Activated CD8-positive, alpha-beta memory T cell treated with anti-CD3 and anti-CD28 coated beads for 36 hours (primary cell): ENCODE results near the gene CAPN9. TPM values are rescaled to one million over a fixed set of nuclear protein-coding genes. Genes with fewer than 3 reads are reported as not detected.
"Not testable (repeated sequence)": the region's sequence is repeated elsewhere in the genome, so short reads cannot be mapped to it uniquely, and the experiment has no call there.

Experiments used
- CTCF ChIA-PET: fragments of 350-600 bp; sonication (Branson Sonifier 250); formaldehyde crosslinking; loops from one replicate; lab custom pipeline; 2021; ENCODE audit warnings: antibody characterized with exemption; lab: Charles Lee
- POLR2A ChIA-PET: fragments of 350-600 bp; sonication (Branson Sonifier 250); formaldehyde crosslinking; loops from one replicate; lab custom pipeline; 2021; ENCODE audit warnings: antibody characterized with exemption; lab: Charles Lee
- total RNA-seq, 2 experiments: library from RNA; stranded (reverse); gene quantifications; one replicate each; pipeline ENCODE4 v1.2.3, GENCODE V29; 2021

Gene CAPN9
- total RNA-seq, 2 experiments from 2014 or later, result not detected

DNA sequence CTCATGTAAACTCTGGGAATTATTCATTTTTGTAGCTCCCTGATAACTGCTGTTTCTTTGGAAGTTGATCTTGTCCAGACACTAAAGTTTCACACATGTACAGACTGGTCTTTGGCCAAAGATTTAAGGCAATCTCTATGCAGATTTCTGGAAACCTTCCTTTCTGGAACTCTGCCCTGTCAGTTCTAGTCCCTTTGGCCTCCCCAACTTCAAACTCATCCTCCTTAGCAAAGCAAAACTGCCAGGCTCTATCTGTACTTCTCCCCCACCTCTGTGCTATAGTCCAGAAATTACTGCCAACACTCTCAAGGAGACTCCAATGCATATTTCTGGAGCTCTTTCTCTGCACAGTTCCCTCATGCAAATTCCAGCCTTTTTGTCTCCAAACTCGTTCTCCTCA is 84.6 kb downstream of the CAPN9 start:
- ChIA-PET POLR2A (no interaction called here), CTCF (no interaction called here)

DNA sequence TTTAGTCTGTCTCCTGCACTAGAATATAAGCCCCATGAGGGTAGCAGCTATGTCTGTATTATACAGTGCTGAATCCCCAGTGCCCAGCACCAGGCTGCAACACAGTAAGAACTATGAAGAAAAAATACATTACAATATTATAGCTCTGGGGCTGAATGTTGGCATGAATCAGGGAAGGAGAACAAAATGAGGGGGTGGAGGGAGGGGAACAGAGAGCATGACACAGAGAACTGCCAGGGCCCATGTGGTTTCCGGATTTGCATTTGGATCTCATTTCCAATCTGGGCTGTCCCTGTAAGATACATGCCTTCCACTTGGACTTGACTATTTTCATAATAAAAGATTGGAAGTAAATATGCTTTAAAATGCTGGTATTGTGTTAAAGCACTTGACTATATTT is 85.3 kb downstream of the CAPN9 start:
- ChIA-PET POLR2A (no interaction called here), CTCF (no interaction called here)

DNA sequence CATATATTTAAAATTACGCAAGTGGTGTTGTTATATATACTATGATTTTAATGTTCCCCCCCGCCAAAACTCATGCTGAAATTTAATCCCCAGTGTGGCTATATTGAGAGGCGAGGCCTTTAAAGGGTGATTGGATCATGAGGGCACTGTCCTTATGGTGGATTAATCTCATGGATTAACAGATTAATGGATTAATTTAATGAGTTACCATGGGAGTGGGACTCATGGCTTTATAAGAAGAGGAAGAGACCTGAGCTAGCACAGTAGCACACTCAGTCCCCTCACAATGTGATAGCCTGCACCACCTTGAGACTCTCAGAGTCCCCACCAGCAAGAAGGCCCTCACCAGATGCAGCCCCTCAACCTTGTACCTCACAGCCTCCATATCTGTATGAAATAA is 86.3 kb downstream of the CAPN9 start:
- CTCF ChIA-PET, result no interaction called here

GRCh38 chr1:230834292-230834691 is 87.1 kb downstream of the CAPN9 start:
- ChIA-PET CTCF (no interaction called here), POLR2A (no interaction called here)

More for the DNA sequence above, 86.3 kb downstream of the CAPN9 start:
- POLR2A ChIA-PET, result no interaction called here

- CTCF ChIA-PET, result no interaction called here
- POLR2A ChIA-PET, result no interaction called here
Measured at GRCh38 chr1:230836347-230836746, 89.2 kb downstream of the CAPN9 start.

DNA sequence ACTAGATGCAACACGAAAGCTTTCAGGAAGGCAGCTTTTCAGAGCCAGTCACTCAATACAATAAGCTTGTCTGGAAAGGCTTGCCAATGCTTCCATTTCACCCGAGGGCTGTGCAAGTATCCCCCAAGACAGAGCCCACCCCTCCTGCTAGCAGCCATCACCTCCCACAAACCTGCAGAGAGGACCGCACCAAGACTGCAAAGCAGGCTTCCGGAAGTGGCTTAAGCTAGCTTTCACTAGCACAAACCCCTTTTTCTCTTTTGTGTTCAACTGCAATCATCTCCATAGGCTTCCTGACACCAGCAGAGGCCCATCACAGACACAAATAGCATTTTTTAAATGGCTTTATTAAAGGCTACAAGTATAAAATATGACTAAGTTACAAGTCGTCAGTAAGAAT is 89.6 kb downstream of the CAPN9 start:
- ChIA-PET CTCF (no interaction called here), POLR2A (no interaction called here)

DNA sequence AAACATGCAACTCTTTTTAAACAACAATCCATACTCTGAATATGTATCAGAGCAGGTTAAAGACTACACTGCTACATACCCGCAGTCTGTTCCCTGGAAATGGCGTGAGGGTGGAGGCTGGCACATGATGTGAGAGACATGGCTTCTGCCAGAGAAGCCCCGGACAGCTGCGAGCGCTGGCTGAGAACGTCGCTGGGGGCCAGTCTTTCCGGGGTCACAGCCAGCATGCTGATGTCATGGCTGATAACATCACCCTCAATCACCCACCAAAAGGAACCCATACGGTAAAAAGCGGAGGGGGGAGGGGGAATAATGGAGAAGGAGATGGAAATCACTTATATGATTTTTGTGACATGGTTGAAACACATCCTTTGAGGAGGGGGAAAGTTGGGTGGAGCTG is 92.0 kb downstream of the CAPN9 start:
- POLR2A ChIA-PET, result interaction anchor here (0.8 kb wide), 1 partner anchor 9 kb away, joined by 4 read pairs; no protein-coding TSS in a partner anchor

DNA sequence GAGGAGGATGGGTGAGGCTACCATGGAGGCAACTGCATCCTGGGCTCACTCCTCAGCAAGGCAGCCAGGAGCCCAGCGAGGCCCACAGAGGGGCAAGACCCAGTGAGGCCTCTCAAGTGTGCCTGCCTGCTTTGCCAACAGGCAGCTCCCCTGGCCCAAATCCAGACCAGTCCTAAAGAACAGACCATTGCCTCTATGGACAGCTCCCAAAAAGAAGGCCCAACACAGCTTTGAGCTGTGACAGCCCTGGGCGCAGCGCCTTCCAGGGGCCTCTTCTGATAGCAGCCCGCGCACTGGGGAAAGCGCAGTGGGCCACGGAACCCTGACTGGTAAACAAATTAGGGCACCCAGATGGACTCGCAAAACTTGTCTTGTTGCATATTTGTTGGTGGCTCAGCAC is 95.6 kb downstream of the CAPN9 start:
- ChIA-PET POLR2A (no interaction called here), CTCF (no interaction called here)

More for the DNA sequence above, 92.0 kb downstream of the CAPN9 start:
- CTCF ChIA-PET, result no interaction called here

GRCh38 chr1:230843503-230844309 is 96.5 kb downstream of the CAPN9 start:
- ChIA-PET CTCF (no interaction called here), POLR2A (no interaction called here)

DNA sequence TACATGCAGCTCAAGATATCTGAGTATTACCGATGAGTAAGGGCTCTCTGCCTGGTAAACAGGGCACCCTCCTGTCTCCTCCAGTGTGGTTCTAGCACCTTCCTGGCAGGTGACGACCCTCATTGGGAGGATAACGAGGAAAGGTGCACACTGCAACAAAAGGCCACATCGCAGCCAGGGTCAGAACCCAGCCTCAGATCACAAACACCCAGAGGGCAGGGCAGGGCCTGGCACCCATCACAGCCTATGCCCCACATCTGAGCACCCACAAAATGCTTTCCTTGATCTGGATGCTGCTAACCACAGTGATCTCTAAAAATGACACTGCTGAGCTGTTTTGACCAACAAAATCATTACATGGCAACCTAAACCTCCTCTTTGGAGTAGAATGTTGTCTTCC is 97.4 kb downstream of the CAPN9 start:
- ChIA-PET POLR2A (no interaction called here), CTCF (no interaction called here)

- POLR2A ChIA-PET, CTCF ChIA-PET: not testable (repeated sequence)
Measured at GRCh38 chr1:230845184-230845583, 98.0 kb downstream of the CAPN9 start.

- ChIA-PET POLR2A (interaction anchor here (0.6 kb wide), 1 partner anchor 10 kb away, joined by 4 read pairs; no protein-coding TSS in a partner anchor), CTCF (no interaction called here)
Measured at GRCh38 chr1:230848235-230848634, 101.0 kb downstream of the CAPN9 start.

- ChIA-PET POLR2A (no interaction called here), CTCF (no interaction called here)
Measured at GRCh38 chr1:230849451-230850224, 102.5 kb downstream of the CAPN9 start.

DNA sequence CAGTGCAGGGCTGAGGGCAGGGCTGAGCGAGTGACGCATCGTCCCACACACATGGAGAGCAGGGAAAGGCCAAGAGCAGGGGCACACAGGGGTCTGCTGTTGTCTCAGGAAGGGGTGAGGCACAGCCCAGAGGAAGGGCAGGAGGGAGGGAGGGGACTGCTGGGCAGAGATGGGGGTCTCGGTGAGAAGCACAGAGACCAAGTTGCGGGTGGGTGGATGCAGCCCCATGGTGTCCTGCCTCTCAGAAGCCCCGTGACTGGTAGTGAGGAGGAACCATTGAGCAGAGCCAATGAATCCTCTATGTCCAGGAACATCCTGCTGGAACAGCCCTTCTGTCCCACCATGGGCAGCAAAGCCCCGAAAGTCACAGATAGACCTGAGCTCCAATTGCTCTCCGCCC is 103.4 kb downstream of the CAPN9 start:
- ChIA-PET POLR2A (no interaction called here), CTCF (no interaction called here)

DNA sequence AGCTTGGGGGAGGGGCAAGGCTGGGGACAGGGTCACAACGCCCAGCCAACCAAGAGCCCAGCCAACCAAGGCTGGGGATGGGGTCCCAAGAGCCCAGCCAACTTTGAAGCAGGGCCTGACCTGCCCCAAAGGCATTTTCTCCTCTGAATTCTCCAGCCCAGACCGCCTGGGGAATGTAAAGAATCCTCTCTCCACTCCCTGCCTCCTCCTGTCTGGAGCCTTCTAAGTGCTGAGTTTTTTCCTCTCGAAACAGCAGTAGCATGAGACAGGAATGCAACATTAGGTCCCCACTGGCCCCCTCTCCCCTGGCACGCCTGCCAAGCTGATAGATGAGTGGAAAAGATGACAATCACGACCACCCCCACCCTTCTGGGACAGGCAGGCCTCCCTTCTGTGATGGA is 104.1 kb downstream of the CAPN9 start:
- ChIA-PET POLR2A (no interaction called here), CTCF (no interaction called here)

Other genes with a start within 250 kb of the CAPN9 start
- 10 to 100 TPM; 41.0 to 42.4 TPM for gene COG2, start 104.9 kb upstream of the CAPN9 start, total RNA-seq
- gene AGT, start 33.3 kb upstream of the CAPN9 start, total RNA-seq, result not detected
- 1 to 10 TPM; 6.1 to 6.6 TPM for gene C1orf198, start 121.1 kb downstream of the CAPN9 start, total RNA-seq
- 10 to 100 TPM; 19.4 to 20.7 TPM for gene TTC13, start 231.5 kb downstream of the CAPN9 start, total RNA-seq
- 10 to 100 TPM; 21.0 to 21.4 TPM for gene ARV1, start 231.7 kb downstream of the CAPN9 start, total RNA-seq